ENCODE results near the gene CEACAM18.
"Not testable (repeated sequence)": the region's sequence is repeated elsewhere in the genome, so short reads cannot be mapped to it uniquely, and the experiment has no call there.

The CEACAM18 gene

GRCh38 chr19:51478381-51479234 is at the start of gene CEACAM18:
Gene CEACAM18 (plus strand): TSS chr19:51478539.
- no peak for DNase-seq

GRCh38 chr19:51430221-51430620 is 48.1 kb upstream of the CEACAM18 start:
- no peak for DNase-seq

GRCh38 chr19:51431124-51431523 is 47.2 kb upstream of the CEACAM18 start:
- no peak for DNase-seq

GRCh38 chr19:51433043-51433442 is 45.3 kb upstream of the CEACAM18 start:
- DNase-seq, result no peak

- no peak for DNase-seq
These were observed 43.9 kb upstream of the CEACAM18 start for GRCh38 chr19:51434456-51434855.

GRCh38 chr19:51439021-51439465 is 39.3 kb upstream of the CEACAM18 start:
- DNase-seq, result no peak

- no peak for DNase-seq
These were observed 38.3 kb upstream of the CEACAM18 start for GRCh38 chr19:51440052-51440451.

- no peak for DNase-seq
These were observed 37.4 kb upstream of the CEACAM18 start for GRCh38 chr19:51440846-51441409.

GRCh38 chr19:51441410-51442390 is 36.6 kb upstream of the CEACAM18 start:
- DNase-seq, result no peak

- not testable (repeated sequence) for DNase-seq
These were observed 30.8 kb upstream of the CEACAM18 start for GRCh38 chr19:51447510-51447909.

- DNase-seq, result no peak
These were observed 30.3 kb upstream of the CEACAM18 start for GRCh38 chr19:51448011-51448410.

GRCh38 chr19:51448411-51449016 is 29.8 kb upstream of the CEACAM18 start:
- no peak for DNase-seq

GRCh38 chr19:51450730-51451307 is 27.5 kb upstream of the CEACAM18 start:
- DNase-seq, result no peak

- DNase-seq, result no peak
These were observed 21.6 kb upstream of the CEACAM18 start for GRCh38 chr19:51456541-51457290.

- DNase-seq, result no peak
These were observed 20.9 kb upstream of the CEACAM18 start for GRCh38 chr19:51457351-51458013.

- DNase-seq, result no peak
These were observed 20.2 kb upstream of the CEACAM18 start, which contains the start of gene SIGLEC8 for GRCh38 chr19:51458051-51458645. Gene SIGLEC8 (minus strand): TSS chr19:51458454. CDS start chr19:51458387, 67 bp downstream.

GRCh38 chr19:51458899-51459505 is 19.3 kb upstream of the CEACAM18 start:
- no peak for DNase-seq

GRCh38 chr19:51460164-51460992 is 18.0 kb upstream of the CEACAM18 start:
- no peak for DNase-seq

GRCh38 chr19:51461723-51462161 is 16.6 kb upstream of the CEACAM18 start:
- DNase-seq, result no peak

Data from NCI-H2081 treated with DMSO at 0.1 percent for 48 hours (cell line).